Fibroblast of skin of back (primary cell): ENCODE results near the gene PRPF8.

Experiments
- DNase-seq: peaks from one replicate; pipeline ENCODE4 v3.0.0-alpha.2; 2013

PRPF8 gene

GRCh38 chr17:1625581-1625980, 59.1 kb downstream of the PRPF8 start:
- no peak for DNase-seq

GRCh38 chr17:1625053-1625452, 59.6 kb downstream of the PRPF8 start:
- no peak for DNase-seq

- no peak for DNase-seq
Measured at GRCh38 chr17:1624650-1625049, 60.0 kb downstream of the PRPF8 start.

- no peak for DNase-seq
Measured at GRCh38 chr17:1623057-1623630, 61.5 kb downstream of the PRPF8 start.

GRCh38 chr17:1621273-1621954, 63.3 kb downstream of the PRPF8 start:
- DNase-seq = no peak

GRCh38 chr17:1620486-1620885, 64.2 kb downstream of the PRPF8 start:
- no peak for DNase-seq

GRCh38 chr17:1617620-1618174, 67.0 kb downstream of the PRPF8 start:
- peak; percentile 37 for DNase-seq

- no peak for DNase-seq
Measured at GRCh38 chr17:1616101-1616500, 68.6 kb downstream of the PRPF8 start.

GRCh38 chr17:1612400-1612799, 72.3 kb downstream of the PRPF8 start:
- no peak for DNase-seq

- DNase-seq = no peak
Measured at GRCh38 chr17:1611715-1612114, 73.0 kb downstream of the PRPF8 start.

- DNase-seq = no peak
Measured at GRCh38 chr17:1608676-1609075, 76.0 kb downstream of the PRPF8 start.

- DNase-seq = no peak
Measured at GRCh38 chr17:1607971-1608320, 76.7 kb downstream of the PRPF8 start.

GRCh38 chr17:1606352-1606985, 78.2 kb downstream of the PRPF8 start:
- DNase-seq = no peak

GRCh38 chr17:1605681-1606351, 78.9 kb downstream of the PRPF8 start:
- no peak for DNase-seq

- no peak for DNase-seq
Measured at GRCh38 chr17:1604831-1605528, 79.7 kb downstream of the PRPF8 start.

GRCh38 chr17:1601571-1601970, 83.1 kb downstream of the PRPF8 start:
- DNase-seq = no peak
